Measurements from ENCODE around the gene SAT1. TPM values are rescaled to one million over a fixed set of nuclear protein-coding genes. Genes with fewer than 3 reads are reported as not detected.
A peak's percentile ranks its signal among the peaks of the same experiment; 100 is the strongest.
"Not testable (repeated sequence)": the region's sequence is repeated elsewhere in the genome, so short reads cannot be mapped to it uniquely, and the experiment has no call there.

The SAT1 gene
- total RNA-seq, result 100 to 1,000 TPM; 167 to 405 (median 277) TPM

DNA sequence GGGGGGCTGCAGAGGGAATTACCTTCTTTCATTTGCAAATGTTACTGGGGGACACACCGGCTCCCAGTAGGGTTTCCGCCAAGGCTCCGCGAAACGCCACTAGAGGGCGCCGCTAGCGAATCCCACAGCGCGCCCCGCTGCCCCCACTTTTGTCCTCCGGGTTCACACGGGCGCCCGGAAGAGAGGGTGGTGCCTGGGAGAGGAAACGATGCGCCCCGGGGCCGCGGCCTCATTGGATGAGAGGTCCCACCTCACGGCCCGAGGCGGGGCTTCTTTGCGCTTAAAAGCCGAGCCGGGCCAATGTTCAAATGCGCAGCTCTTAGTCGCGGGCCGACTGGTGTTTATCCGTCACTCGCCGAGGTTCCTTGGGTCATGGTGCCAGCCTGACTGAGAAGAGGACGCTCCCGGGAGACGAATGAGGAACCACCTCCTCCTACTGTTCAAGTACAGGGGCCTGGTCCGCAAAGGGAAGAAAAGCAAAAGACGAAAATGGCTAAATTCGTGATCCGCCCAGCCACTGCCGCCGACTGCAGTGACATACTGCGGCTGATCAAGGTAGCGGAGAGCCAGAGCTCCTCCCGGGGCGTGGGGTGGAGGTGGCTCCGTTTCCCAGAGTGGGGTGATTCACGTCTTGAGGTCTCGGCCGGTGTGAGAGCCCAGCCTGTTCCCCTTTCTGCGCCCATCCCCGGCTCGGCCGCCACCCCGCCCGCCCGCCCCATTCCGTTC lies at the start of gene SAT1:
SAT1 (plus strand) TSS at position 311 of the 726 bp plus-strand sequence; CDS start at position 490, 179 bp downstream.
- H3K9me3 ChIP-seq, result no peaks in the 10 kb centered on the region
- peak within 1 kb of the TSS; percentile 90 to 94 (median 93) for H3K27ac ChIP-seq
- peaks cover 0 to 26% (median 0%) of the 10 kb centered on the region in 3 donors for H3K4me1 ChIP-seq
- H3K27me3 ChIP-seq, result no peaks in the 10 kb centered on the region
- peak; percentile 97 to 99 for TF ChIP-seq POLR2A (IDR thresholded peaks at IDR 0.05)
- TF ChIP-seq POLR2AphosphoS5 (IDR thresholded peaks at IDR 0.05), result peak; percentile 99
- TF ChIP-seq EP300 (IDR thresholded peaks at IDR 0.05), result no peak
- TF ChIP-seq, protein P1, sequence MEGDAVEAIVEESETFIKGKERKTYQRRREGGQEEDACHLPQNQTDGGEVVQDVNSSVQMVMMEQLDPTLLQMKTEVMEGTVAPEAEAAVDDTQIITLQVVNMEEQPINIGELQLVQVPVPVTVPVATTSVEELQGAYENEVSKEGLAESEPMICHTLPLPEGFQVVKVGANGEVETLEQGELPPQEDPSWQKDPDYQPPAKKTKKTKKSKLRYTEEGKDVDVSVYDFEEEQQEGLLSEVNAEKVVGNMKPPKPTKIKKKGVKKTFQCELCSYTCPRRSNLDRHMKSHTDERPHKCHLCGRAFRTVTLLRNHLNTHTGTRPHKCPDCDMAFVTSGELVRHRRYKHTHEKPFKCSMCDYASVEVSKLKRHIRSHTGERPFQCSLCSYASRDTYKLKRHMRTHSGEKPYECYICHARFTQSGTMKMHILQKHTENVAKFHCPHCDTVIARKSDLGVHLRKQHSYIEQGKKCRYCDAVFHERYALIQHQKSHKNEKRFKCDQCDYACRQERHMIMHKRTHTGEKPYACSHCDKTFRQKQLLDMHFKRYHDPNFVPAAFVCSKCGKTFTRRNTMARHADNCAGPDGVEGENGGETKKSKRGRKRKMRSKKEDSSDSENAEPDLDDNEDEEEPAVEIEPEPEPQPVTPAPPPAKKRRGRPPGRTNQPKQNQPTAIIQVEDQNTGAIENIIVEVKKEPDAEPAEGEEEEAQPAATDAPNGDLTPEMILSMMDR (IDR thresholded peaks at IDR 0.05), result peak; percentile 65 to 84 (median 80)
- no CpG with 5 or more reads among the region's 58 CpGs for WGBS, 2 donors (ENCODE audit: low coverage in 1 of 2)
- H3K4me3 ChIP-seq, result peak within 1 kb of the TSS; percentile 74 to 81
- peak; percentile 95 for ATAC-seq
- peaks cover 0 to 9% of the 10 kb centered on the region in 2 donors for H3K36me3 ChIP-seq

DNA sequence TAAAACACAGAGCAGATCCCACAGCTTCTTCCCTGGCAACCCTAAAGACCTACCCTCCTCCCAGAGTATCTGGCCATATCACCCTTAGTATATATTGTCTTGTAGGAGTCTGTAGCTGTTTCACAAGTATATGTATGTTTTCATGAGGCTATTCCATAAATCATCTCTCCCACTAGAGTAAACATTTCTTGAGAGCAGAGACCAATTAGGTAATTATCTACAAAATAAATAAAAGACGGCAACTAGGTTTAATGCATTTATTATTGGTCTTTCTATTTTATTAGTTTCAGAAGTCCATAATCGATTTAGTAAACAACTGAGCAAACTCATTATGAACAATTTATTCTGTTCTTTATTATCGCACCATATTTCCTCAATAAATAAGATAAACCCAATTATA lies 46.9 kb upstream of the SAT1 start:
- H3K4me3 ChIP-seq, result no peak overlapping the region
- H3K27ac ChIP-seq, result no peak overlapping the region
- H3K4me1 ChIP-seq, result peaks cover 0 to 17% (median 0%) of the 10 kb centered on the region in 3 donors
- no peak for ATAC-seq
- 38 to 49% methylated on average over 3 of the region's 3 CpGs for WGBS, 2 donors (ENCODE audit: low coverage in 1 of 2)
- H3K27me3 ChIP-seq, result no peaks in the 10 kb centered on the region
- no peaks in the 10 kb centered on the region for H3K9me3 ChIP-seq
- peaks cover 0 to 23% of the 10 kb centered on the region in 2 donors for H3K36me3 ChIP-seq
- TF ChIP-seq POLR2AphosphoS5 (IDR thresholded peaks at IDR 0.05) (no peak), EP300 (IDR thresholded peaks at IDR 0.05) (no peak), POLR2A (IDR thresholded peaks at IDR 0.05) (no peak)
- TF ChIP-seq, protein P1 (IDR thresholded peaks at IDR 0.05), result no peak

DNA sequence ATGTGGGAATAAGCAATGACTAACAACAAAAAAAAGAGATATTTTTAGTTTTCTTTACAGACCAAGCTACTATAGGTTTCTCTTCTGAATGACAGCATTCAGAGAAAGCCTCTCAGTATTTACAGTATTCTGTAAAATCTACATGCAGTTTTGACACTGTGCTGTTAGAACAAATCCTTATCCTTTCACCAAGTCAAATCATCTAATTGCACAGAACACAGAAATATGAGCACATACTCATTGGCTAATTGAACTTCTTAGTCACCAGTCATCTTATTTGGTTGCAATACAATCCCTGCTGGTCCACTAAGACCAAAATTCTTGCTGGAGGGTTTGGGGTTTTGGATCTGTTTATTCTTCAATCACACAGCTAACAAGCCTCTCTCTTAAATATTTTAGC lies 45.6 kb upstream of the SAT1 start:
- Histone ChIP-seq H3K4me1 (peaks cover 0 to 28% (median 0%) of the 10 kb centered on the region in 3 donors), H3K27me3 (no peaks in the 10 kb centered on the region), H3K9me3 (no peaks in the 10 kb centered on the region), H3K4me3 (no peak overlapping the region), H3K27ac (no peak overlapping the region), H3K36me3 (peaks cover 0 to 12% of the 10 kb centered on the region in 2 donors)
- ATAC-seq, result no peak
- no peak for TF ChIP-seq POLR2AphosphoS5 (IDR thresholded peaks at IDR 0.05)
- TF ChIP-seq, protein P1 (IDR thresholded peaks at IDR 0.05), result no peak

DNA sequence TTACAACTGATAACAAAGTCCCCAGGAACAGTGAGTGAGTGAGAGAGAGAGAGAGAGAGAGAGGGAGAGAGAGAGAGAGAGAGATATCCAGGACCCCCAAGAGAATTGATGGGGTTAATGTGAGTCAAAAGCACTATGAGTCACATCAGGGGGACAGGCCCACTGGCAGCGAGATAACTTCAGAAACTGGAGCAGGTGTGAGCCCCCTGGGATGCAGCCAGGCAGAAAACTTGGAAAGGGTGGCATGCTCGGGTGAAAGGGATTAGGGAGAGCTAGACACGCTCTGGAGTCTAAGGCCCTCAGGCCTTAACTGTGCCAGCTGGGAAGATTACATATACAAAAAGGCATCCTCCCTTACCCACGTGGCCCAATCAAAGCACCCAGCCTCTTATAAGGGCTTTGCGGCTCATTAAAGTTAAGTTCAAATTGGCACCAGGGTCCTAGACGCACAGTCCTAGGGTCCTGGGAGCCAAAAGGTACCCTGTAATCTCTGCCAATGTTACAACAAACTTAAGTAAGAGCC lies 40.7 kb upstream of the SAT1 start:
- no peaks in the 10 kb centered on the region for H3K36me3 ChIP-seq
- peaks cover 0 to 22% (median 0%) of the 10 kb centered on the region in 3 donors for H3K4me1 ChIP-seq
- peak overlapping the region; percentile 95 to 98 (median 96) for H3K27ac ChIP-seq
- peak; percentile 67 for TF ChIP-seq POLR2AphosphoS5 (IDR thresholded peaks at IDR 0.05)
- no peak for TF ChIP-seq EP300 (IDR thresholded peaks at IDR 0.05)
- TF ChIP-seq POLR2A (IDR thresholded peaks at IDR 0.05), result peak; percentile 17 to 19
- peak; percentile 40 for ATAC-seq
- no peaks in the 10 kb centered on the region for H3K9me3 ChIP-seq
- WGBS, 2 donors (ENCODE audit: low coverage in 1 of 2), result 38% methylated on average over 2 of the region's 6 CpGs; no CpG with 5 or more reads in 1 of the 2 donors
- no peaks in the 10 kb centered on the region for H3K27me3 ChIP-seq
- peak overlapping the region; percentile 75 to 89 for H3K4me3 ChIP-seq

DNA sequence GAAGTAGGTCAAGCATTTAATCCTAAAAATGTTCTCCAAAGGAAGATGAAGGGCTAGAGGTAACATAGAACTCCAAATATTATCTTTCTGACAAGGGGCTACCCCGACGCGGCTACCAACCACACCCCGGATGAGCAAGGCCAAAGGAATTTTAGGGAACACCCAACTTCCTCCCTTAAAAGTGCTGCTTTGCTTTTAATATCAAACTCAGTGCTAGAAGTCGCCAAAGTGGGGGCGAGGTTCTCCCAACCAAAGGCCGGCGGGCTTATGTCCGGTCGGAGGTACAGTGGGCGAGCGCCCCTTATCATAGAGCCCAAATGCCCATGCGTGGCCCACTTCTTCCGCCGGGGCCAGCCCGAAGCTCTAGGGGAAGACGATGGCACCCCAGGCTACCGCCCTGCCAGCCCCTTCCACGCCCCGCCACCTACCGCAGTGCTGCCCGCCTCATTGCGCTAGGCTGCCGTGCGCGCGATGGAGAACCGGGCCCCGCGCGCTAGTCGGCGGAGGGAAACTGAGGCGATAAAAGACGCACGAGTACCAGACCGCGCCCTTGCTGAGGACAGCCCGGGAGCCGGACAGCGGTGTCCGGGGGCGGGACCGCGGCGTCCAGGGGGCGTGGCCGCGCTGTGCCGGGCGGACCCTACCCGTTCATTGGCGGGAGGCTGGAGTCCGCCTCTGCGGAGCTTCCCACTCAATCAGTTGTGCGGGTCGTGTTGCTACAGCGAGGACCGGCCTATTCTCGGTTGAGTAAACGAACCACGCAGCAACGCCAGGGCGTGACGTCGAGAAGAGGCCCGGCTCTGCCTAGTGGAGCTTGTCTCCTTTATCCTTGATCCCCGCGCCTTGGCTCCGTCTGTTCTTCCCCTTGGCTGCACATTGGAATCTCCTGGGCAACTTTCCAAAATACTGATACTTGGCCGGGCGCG lies 40.0 kb upstream of the SAT1 start, which contains the start of gene ACOT9:
ACOT9 (minus strand) TSS at position 580 of the 926 bp plus-strand sequence; CDS start at position 448, 132 bp downstream.
- WGBS, 2 donors (ENCODE audit: low coverage in 1 of 2), result 0 to 40% methylated on average over 4 of the region's 73 CpGs
- TF ChIP-seq POLR2AphosphoS5 (IDR thresholded peaks at IDR 0.05) (peak; percentile 94), EP300 (IDR thresholded peaks at IDR 0.05) (no peak), POLR2A (IDR thresholded peaks at IDR 0.05) (peak; percentile 83 to 89)
- TF ChIP-seq, protein P1 (IDR thresholded peaks at IDR 0.05), result no peak

DNA sequence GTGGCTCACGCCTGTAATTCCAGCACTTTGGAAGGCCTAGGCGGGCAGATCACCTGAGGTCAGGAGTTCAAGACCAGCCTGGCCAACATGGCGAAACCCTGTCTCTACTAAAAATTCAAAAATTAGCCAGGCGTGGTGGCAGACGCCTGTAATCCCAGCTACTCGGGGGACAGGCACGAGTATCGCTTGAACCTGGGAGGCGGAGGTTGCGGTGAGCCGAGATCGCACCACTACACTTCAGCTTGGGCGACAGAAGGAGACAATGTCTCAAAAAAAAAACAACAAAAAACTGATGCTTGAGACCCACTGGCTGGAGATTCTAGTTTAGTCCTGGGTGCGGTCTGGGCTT lies 39.4 kb upstream of the SAT1 start:
- not testable (repeated sequence) for H3K36me3 ChIP-seq, H3K27me3 ChIP-seq, ATAC-seq, H3K9me3 ChIP-seq
- Histone ChIP-seq H3K4me3 (peak overlapping the region; percentile 75 to 89), H3K4me1 (peaks cover 0 to 15% (median 0%) of the 10 kb centered on the region in 3 donors), H3K27ac (peak overlapping the region; percentile 95 to 98 (median 96))
- 100% methylated on average over 1 to 2 of the region's 14 CpGs for WGBS, 2 donors (ENCODE audit: low coverage in 1 of 2)

More for the DNA sequence above, 40.0 kb upstream of the SAT1 start, which contains the start of gene ACOT9:
- Histone ChIP-seq H3K27me3 (no peaks in the 10 kb centered on the region), H3K4me1 (peaks cover 0 to 19% (median 0%) of the 10 kb centered on the region in 3 donors), H3K36me3 (no peaks in the 10 kb centered on the region), H3K27ac (peak within 1 kb of the TSS; percentile 95 to 98 (median 96)), H3K9me3 (no peaks in the 10 kb centered on the region), H3K4me3 (peak within 1 kb of the TSS; percentile 75 to 89)
- peak; percentile 98 for ATAC-seq
